HG03520 (cell line): ENCODE results near the gene ESAM.

ENCODE experiments used
- ATAC-seq: cut with Tn5 transposase; IDR thresholded peaks from one replicate; pipeline ENCODE4 v1.9.1; 2021; ENCODE audit warnings: mild to moderate bottlenecking, moderate library complexity; ENCODE audit not compliant: unreplicated experiment

Gene ESAM

DNA sequence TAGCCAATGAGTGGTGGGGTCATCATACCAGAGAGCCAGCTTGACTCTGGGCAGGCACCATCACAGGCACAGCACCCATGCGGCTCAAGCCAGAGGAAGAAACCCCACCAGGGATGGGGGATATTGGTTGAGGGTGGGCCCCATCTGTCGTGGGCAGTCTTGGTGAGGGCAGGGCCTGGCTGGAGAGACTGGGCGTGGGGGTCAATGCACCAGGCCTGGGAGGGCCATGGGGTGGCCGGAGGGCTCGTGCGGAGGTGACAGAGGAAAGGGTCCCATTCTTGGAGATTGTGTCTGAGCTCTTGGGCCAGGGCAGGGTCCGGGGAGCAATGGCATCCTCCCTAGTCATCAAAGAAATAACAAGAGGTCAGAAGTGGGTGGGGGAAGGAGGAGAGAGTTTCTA lies 8.5 kb downstream of the ESAM start:
- ATAC-seq = no peak

DNA sequence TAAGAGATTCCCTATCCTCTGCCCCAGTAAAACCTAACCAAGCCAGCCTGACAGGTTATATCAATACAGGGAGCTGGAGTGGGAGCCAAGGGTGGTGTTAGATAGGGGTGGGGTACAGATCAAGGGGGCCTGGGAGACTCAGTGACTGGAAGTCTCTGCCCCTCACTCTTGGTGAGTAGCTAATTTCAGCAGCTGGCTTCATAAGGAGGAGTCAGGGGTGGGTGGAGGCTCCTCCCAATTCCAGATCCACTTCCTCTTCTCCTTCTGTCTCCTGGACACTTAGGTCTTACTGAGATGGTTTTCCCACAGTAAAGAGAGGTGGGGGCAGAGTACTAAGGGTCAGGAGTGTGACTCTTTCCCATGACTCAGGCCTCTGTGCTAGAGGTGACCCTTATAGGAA lies 8.9 kb downstream of the ESAM start:
- ATAC-seq = no peak

DNA sequence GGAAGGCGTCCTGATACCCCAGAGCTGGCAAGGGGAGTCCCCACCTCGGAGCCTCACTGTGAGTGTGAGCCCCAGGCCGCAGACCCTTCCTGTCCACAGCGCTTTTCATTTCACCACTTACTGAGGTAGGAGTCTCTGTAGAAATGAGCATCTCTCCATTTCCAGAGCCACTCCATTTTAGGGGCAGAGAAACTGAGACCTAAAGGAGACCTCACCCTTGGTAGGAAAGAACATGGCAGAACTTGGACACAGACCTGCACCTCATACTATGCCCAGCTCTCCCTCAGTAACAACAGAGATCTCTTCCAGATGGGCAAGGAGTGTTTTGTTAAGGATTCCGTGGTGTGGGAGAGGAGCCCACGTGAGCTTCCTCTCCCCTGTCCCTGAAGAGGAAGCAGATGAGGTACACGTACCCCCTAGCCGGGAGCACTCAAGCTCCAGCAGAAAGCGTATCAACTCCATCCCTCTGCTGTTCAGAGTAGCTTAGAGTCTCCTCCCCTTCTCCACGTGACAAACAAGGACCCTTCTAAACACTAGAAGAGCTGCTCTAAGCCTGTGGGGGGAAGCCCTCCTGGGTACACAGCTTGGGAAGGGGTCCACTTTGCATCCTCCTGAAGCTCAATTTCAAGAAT lies 9.5 kb downstream of the ESAM start:
- ATAC-seq = no peak

DNA sequence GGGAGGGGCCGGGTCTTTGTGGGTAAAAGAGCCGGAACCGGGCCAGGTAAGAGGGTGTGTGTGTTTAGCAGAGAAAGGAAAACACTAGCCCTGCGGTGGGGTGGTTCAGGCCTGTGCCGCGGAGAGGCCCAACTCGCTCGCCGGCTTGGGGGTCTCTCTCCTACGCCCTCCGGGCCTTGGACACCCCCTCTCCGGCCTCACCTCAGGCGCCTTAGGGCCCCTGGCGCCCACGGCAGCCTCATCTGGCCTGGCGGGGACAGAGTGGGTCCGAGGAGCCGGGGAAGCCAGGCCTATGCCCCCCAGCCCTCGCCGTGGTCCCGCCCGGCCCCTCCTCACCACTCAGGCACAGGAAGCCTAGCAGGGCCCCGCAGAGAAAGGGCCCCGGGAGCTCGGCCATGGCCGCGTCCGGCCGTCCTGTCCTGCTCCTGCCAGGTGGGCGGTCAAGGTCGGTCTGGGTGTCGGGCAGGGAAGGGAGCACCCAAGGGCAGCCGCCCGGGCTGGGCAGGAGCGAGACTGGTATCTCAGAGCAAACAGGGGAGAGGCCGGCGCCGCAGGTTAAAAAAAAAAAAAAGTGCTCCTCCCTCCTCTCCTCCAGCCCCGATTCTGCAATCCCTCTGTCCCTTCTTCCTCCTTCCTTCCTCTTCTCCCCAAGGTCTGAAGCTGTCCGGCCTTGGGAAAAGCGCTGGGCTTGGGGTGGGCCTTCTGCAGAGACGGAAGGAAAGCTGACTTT lies 10.2 kb downstream of the ESAM start, which contains the start of gene VSIG2:
Gene VSIG2 (minus strand): TSS at position 515 of the 730 bp plus-strand sequence. CDS start 118 bp downstream, at position 397.
- no peak for ATAC-seq

DNA sequence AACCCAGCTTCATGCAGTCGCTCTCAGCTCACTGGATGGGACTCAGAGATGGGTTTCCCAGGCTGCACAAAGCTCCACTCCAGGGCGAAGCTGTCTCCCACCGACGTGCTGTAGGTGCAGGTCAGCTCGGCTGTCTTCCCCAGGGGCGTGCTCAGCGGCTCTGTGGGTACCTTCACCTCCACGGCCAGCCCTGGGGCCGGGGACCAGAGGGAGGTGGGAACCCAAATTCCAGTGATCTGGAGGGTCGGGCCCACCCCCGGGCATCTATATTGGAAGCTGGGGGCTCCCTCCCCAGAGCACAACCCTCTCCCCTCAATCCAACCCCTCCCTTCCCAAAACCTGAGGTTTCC lies 10.7 kb downstream of the ESAM start:
- no peak for ATAC-seq

DNA sequence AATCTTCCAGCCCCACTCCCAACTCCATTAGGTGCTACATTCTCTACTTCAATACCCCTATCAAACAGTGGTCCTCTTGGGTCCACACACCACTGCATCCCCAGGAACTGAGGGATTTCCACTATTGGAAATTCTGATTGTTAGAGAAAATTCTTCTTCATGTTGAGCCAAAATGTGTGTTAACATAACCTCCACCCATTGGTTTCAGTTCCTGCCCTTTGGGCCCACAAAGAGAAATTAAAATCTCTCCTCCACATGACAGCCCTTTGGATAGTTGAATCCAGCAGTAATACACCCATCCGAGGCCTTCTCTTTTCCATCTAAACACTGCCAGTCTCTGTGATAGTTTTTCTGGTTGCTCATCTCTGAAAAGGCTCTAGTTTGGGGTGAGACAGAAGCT lies 12.2 kb downstream of the ESAM start:
- no peak for ATAC-seq

DNA sequence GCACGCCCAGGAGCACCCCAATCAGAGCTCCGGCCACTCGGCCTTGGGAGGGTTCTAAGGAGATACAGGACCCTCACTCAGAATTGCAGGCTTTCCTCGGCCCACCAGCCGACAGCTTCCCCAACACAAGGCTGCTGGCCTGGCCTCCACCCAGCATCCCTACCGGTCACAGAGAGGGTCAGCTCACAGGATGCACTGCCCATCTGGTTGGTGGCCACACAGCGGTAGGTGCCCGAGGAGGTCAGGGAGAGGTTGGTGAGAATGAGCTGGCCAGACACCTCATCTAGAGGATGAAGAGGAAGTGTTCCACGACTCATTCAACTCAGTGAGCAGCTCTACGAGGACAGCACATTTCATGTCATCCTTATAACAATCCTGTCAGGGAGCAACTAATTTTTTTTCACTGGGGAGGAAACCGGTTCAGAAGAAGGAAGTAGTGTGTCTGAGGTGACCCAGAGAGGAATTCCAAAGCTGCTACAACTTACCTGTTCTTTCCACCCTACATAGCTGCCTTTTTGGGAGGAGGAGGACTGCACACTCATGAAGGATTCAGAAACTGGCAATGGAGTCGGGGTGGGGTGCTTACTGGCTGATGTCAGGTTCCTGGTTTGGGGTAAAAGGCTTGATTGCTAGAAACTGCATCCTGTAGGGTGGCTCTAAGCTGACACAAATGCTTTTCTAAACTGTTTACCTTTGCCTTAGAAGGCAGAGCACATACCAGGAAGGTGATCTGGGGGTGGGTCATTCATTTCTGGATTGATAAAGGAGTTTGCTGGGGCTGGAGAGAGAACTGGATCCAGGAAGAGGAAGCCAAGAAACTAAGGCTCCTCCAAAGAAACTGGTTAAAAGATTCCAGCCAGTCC lies 13.4 kb downstream of the ESAM start:
- no peak for ATAC-seq

DNA sequence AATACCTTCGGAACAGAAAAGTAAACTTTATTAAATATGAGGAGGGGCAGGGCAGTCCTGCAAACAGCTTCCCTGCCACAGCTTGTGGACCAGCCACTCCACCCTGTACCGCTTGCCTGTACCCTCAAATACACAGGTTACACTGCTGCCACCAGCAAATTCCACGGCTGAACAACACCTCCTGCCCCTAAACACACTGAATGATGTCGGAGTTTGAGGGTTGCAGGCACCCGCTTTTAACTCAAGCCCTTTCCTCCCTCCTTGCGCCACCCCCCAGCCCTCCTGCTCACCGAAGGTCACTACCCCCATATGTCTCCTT lies 14.0 kb downstream of the ESAM start:
- no peak for ATAC-seq

DNA sequence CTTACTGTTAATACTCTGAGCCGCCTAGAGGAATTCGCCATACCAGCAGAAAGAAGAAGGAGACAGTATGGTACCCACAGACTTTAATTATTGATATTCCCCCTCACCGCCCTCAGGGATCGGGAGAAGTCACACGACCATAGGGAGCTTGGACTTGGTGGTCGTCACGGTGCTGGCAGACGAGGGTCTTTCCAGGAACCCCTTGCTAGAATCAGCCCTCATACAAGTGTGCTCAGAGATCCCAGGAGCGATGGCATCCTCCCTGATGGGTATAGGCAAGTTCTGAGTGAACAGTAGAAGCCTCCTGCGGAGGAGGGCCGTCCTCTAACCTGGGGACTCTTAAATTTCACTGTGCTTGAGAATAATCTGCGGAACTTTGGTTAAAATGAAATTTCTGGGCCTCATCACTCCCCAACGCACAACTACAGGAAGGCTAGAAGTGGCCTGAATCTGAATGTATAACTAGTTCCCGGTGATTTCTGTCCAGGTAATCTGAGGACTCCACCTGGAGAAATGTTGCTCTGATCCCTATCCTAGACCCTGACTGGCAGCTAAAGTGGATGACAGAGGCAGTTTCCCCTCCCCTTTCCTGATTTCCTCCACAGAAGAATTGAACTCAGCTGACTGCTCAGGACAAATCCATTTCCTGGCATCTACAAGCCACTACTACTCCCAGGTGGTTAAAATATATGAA lies 14.5 kb downstream of the ESAM start:
- no peak for ATAC-seq

DNA sequence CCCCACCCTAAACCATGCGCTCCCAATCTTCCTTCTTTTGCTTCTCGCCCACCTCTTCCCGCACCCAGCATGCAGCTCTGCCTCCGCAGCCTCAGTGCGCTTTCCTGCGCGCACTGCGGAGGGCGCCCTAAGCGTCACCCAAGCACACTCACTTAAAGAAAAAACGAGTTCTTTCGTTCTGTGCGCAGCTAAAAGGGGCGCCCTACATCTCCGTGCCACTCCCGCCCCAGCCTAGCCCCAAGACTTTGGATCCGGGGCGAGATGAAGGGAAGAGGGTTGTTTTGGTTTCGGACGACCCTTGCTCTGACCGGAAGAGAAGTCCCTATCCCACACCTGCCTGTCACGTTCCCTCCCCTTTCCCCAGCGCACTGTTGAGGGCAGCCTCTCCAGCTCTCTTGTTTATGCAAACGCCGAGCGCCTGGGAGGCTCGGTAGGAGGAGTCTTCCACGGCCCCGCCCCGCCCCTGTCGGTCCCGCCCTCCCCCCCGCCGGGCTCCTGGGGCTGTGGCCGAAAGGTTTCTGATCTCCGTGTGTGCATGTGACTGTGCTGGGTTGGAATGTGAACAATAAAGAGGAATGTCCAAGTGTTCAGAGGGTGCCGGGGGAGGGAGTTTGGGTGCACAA lies 15.4 kb downstream of the ESAM start:
- peak; percentile 86 for ATAC-seq

DNA sequence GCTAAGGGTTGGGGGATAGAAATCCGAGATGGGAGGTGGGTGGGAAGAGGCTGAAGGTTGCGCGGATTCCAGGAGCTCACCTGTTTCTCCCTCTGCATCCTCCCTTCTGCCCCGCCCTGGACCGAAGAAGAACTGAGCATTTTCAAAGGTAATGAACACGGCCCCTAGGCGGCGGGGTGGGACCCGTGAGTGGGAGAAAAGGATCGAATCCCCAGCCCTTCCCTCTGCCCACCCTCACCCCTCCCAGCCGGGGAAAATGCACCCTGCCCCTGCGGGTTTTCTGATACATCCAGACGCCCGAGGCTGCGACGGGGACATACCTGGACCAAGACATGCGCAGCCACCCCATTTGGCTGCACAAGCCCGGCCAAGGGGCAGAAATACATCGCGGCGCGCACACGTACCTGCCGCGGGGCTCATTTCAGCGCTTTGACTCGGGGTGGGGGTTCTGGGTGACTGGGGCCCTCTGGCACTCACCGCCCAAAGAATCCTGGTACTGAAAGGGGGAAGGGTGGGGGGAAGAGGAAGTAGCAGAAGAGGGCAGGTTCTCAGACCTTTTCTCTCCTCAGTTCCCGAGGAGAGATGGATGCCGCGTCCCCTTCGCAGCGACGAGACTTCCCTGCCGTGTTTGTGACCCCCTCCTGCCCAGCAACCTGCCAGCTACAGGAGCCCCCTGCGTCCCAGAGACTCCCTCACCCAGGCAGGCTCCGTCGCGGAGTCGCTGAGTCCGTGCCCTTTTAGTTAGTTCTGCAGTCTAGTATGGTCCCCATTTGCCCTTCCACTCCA lies 16.1 kb downstream of the ESAM start:
- peak; percentile 0 for ATAC-seq

DNA sequence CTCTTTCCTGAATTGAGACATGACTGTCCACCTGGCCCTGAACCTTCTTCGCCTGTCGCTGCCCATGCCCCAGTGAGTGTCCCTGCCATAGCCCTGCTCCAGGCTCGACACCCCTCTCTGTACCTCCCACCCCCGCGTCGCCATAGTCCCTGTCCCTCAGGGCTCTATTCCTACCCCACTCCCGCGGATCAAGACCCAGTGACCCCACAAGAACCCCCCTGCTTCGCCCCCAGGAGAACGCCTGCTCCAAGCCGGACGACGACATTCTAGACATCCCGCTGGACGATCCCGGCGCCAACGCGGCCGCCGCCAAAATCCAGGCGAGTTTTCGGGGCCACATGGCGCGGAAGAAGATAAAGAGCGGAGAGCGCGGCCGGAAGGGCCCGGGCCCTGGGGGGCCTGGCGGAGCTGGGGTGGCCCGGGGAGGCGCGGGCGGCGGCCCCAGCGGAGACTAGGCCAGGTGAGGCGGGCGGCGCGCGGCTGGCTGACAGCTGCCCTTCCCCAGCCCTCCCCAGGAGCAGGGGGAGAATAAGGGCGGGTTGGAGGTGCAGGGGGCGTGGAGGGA lies 16.7 kb downstream of the ESAM start:
- no peak for ATAC-seq

DNA sequence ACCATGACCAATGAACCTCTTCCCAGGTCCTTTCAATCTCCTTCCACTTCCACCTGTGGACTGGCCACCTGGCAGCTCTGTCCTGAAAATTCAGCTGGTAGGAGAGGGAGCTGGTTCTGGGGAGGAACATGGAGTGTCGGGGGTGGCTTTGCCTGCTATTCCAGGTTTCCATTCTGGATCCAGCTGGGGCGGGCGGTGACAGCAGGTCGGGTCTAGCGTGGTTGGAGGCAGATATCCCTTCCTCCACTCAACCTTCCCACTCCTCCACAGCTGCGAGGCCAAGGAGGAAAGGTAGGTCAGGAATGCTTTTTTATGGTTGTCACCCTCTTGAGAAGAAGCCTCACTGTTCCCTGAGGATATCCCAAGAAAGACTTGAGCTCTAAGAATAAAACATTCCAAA lies 19.0 kb downstream of the ESAM start:
- ATAC-seq = no peak

DNA sequence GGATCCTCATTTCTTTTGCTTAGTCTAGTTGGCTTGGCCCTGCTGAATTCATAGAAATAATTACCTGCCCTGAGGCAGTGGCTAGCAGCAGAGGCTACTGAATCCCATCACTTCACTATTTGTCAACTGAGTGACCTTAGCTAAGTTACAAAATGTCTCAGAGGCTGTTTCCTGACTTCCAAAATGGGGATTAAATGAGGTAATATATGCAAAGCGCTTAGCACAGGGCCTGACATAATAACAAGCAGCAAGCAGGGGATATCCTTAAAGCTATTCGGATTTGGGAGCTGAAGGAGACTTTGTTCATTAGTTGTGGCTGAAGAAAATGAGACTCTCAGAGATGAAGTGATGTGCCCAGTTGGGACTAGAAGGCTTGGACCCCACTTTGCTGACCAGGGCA lies 19.5 kb downstream of the ESAM start:
- ATAC-seq = no peak

DNA sequence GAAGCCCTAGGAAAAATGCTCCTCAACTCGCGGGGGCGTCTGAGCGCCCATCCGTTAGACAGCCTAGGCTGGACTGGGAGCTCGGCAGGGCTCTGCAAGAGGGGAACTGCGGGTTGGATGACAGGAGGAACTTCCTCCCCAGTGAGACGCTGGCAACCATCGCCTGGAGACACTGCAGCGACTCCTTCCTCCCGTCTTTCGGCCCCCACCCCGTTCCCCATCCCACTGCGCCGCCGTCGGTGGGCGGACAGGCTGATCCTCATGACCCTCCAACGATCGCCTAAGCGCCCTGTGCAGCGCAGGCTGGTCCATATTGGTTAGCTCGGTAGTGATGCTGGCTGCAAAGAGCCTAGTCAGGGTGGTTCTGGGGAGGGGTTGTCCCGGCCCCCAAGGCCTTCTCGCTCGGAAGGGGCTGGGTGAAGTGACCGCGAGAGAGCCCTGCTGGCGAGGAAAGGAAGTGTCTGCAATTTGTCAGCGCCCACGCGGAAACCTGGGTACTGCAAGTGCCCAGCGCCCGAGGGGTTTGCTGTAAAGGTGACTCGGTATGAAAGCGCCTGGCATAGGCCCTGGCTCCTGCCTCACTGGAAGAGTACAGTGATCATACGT lies 21.7 kb downstream of the ESAM start:
- peak; percentile 35 for ATAC-seq

DNA sequence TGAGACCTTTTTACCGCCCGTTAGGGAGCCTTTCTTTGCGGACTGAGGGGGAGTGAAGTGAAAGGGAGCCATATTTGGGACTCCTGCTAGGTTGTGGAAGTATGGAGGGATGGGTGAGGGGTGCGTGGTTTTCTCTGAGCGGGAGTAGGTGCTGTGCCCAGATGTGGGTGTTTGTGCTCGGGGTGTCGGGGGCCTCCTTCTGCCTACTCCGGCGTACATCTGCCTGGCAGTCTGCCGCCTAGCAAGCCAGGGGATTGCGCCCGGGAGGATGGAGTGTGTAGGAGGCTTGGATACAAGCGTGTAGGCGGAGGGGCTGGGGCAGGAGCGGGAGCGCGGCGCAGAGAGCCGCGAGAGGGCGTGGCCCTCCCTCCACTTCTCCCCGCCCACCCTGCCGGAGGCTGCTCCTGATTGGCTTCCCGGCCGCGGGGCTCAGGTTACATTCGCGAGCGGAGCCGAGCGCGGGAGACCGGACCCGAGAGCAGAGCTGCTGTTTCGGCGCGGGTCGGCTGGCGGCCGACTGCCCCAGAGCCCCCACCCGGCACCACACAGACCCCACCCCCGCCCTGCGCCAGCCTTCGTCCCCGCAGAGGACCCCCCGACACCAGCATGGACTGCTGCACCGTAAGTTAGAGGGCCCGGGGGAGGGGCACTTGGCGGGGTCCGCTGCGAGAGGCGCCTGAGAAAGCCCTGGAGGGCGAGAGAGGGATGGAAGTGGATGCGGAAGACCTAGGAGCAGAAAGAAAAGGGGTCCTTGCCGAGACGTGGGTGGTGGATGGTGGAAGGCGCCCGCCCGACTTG lies 22.4 kb downstream of the ESAM start, which contains the start of gene NRGN:
Gene NRGN (plus strand): TSS at position 464 of the 798 bp plus-strand sequence. CDS start 143 bp downstream, at position 607.
- peak; percentile 98 for ATAC-seq

DNA sequence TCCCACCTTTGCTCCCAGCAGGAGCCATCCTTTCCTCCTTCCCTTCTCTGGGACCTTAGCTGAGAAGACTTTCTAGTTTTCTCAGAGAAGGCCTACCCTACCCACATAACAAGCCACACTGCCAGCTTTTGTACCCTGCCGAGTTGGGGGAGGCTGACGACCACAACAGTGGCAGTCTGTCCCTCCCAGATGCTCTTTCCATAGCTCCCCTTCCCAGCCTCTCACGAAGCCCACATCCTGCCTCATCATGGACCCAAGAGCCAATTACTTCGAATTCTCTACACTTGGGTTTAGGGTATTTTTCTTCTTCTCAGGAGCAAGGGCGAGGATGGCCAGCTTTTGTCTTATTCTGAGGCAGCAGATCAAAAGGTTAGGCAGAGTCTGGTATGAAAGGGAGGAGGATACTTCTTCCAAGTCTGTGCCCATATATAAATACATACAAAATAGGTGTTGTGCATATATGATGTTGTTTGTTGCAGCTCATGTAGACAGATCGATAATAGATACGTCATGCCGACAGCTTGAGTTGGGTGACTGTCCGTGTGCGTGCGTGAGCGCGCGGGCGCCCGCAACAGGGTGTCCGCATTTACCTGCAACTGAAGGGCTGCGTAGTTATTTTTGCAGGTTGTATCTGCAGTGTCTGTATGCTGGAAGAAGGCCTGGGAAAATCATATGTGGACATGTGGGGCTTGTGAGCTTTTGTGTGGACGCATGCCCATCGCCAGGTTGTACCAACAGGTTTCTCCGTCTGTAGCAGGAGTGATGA lies 23.2 kb downstream of the ESAM start:
- no peak for ATAC-seq
